Liver (tissue), 9 donors: Measurements from ENCODE around the gene C4orf46. TPM values are rescaled to one million over a fixed set of nuclear protein-coding genes. Genes with fewer than 3 reads are reported as not detected.

Experiments used
- DNase-seq: peaks from one replicate; pipeline ENCODE4 v3.0.0-alpha.2; 2017; ENCODE audit warnings: low spot score
- H3K27ac ChIP-seq, 2 donors: one replicate each; pipeline ENCODE4 v1.7.0; 2013; ENCODE audit warnings: inconsistent platforms in 2 of 2, low read length in 2 of 2, control low read depth in 1 of 2, low read depth in 1 of 2, mild to moderate bottlenecking in 1 of 2
- H3K27me3 ChIP-seq, 4 donors: one replicate each; pipeline versions ENCODE4 v1.6.1 to v1.7.0; 2013; ENCODE audit warnings: low read length in 3 of 4, inconsistent platforms in 1 of 4, mild to moderate bottlenecking in 1 of 4, moderate library complexity in 1 of 4; ENCODE audit not compliant: control insufficient read depth in 4 of 4, insufficient read depth in 4 of 4
- H3K36me3 ChIP-seq, 4 donors: one replicate each; pipeline versions ENCODE4 v1.6.1 to v1.7.0; 2013; ENCODE audit warnings: low read length in 3 of 4, mild to moderate bottlenecking in 3 of 4, low read depth in 1 of 4, moderate library complexity in 1 of 4; ENCODE audit not compliant: control insufficient read depth in 4 of 4, insufficient read depth in 3 of 4
- H3K4me1 ChIP-seq, 4 donors: one replicate each; pipeline versions ENCODE4 v1.6.1 to v1.7.0; 2013; ENCODE audit warnings: low read length in 3 of 4, mild to moderate bottlenecking in 3 of 4, moderate library complexity in 1 of 4; ENCODE audit not compliant: control insufficient read depth in 4 of 4, insufficient read depth in 4 of 4
- H3K4me3 ChIP-seq, 3 donors: one replicate each; pipeline versions ENCODE4 v1.6.1 to v1.7.0; 2013; ENCODE audit warnings: low read length in 3 of 3, control low read depth in 1 of 3, low read depth in 1 of 3, mild to moderate bottlenecking in 1 of 3
- H3K9ac ChIP-seq, 2 donors: one replicate each; pipeline ENCODE4 v1.7.0; 2013; ENCODE audit warnings: low read length in 2 of 2, mild to moderate bottlenecking in 2 of 2, moderate library complexity in 2 of 2, control low read depth in 1 of 2, low read depth in 1 of 2
- H3K9me3 ChIP-seq, 4 donors: one replicate each; pipeline versions ENCODE4 v1.6.1 to v1.7.0; 2013; ENCODE audit warnings: low read length in 3 of 4; ENCODE audit not compliant: control insufficient read depth in 4 of 4
- EGR1 ChIP-seq, 2 donors: IDR thresholded peaks; 2 replicates each; pipeline ENCODE4 v1.6.1; 2016 to 2018; ENCODE audit warnings: antibody characterized with exemption in 2 of 2, low read depth in 2 of 2
- FOXA1 ChIP-seq: IDR thresholded peaks from 2 replicates; pipeline ENCODE4 v1.6.1; 2016; ENCODE audit warnings: antibody characterized with exemption
- FOXA2 ChIP-seq: IDR thresholded peaks from 2 replicates; pipeline ENCODE4 v1.6.1; 2016; ENCODE audit warnings: antibody characterized with exemption
- GABPA ChIP-seq, 2 donors: IDR thresholded peaks in 1 of 2; conservative IDR thresholded peaks in 1 of 2; 2 replicates each; pipeline ENCODE4 v1.6.1; 2016; ENCODE audit warnings: antibody characterized with exemption in 2 of 2, mild to moderate bottlenecking in 1 of 2, moderate library complexity in 1 of 2
- HNF4A ChIP-seq, 2 donors: conservative IDR thresholded peaks; 2 replicates each; pipeline ENCODE4 v1.6.1; 2016; ENCODE audit warnings: antibody characterized with exemption in 2 of 2, mild to moderate bottlenecking in 2 of 2
- HNF4G ChIP-seq: IDR thresholded peaks from 2 replicates; pipeline ENCODE4 v1.6.1; 2016; ENCODE audit warnings: antibody characterized with exemption
- JUND ChIP-seq, 2 donors: IDR thresholded peaks; 2 replicates each; pipeline ENCODE4 v1.6.1; 2016; ENCODE audit warnings: antibody characterized with exemption in 2 of 2
- NR2F2 ChIP-seq: IDR thresholded peaks from 2 replicates; pipeline ENCODE4 v1.6.1; 2016; ENCODE audit warnings: antibody characterized with exemption
- RAD21 ChIP-seq, 2 donors: IDR thresholded peaks; 2 replicates each; pipeline ENCODE4 v1.6.1; 2016; ENCODE audit warnings: antibody characterized with exemption in 2 of 2, mild to moderate bottlenecking in 2 of 2
- RXRA ChIP-seq, 2 donors: IDR thresholded peaks; 2 replicates each; pipeline ENCODE4 v1.6.1; 2017 to 2018; ENCODE audit warnings: antibody characterized with exemption in 2 of 2, mild to moderate bottlenecking in 1 of 2
- SP1 ChIP-seq: IDR thresholded peaks from 2 replicates; pipeline ENCODE4 v1.6.1; 2018; ENCODE audit warnings: antibody characterized with exemption, mild to moderate bottlenecking
- TAF1 ChIP-seq: conservative IDR thresholded peaks from 2 replicates; pipeline ENCODE4 v1.6.1; 2016; ENCODE audit warnings: antibody characterized with exemption, mild to moderate bottlenecking
- YY1 ChIP-seq: IDR thresholded peaks from 2 replicates; pipeline ENCODE4 v1.6.1; 2016; ENCODE audit warnings: antibody characterized with exemption, mild to moderate bottlenecking
- WGBS: extraction: QIAGEN DNeasy Blood & Tissue Kit; methylation state at CpG from one replicate; pipeline ENCODE4 v1.1.7; 2013; 5-methylcytosine and 5-hydroxymethylcytosine counted together
- polyA plus RNA-seq, 2 donors: library from polyadenylated mRNA; stranded (reverse) in 1 of 2; unstranded in 1 of 2; fragments of 200-250 nt in 1 of 2; fragments of >200 nt in 1 of 2; fragmentation: Nextera tagmentation in 1 of 2; extraction: Ambion mirVana in 1 of 2; gene quantifications; one replicate each; pipeline versions ENCODE4 v1.2.1 to v1.2.3, GENCODE V29; 2013 to 2015
- total RNA-seq, 2 donors: library from RNA; depleted of rRNA; stranded (reverse); fragments of >200 nt; gene quantifications; one replicate each; pipeline ENCODE4 v1.2.3, GENCODE V29; 2014
- TF ChIP-seq, protein P1 (sequence below): IDR thresholded peaks from 2 replicates; pipeline ENCODE4 v1.6.1; 2016; ENCODE audit warnings: antibody characterized with exemption, mild to moderate bottlenecking
- TF ChIP-seq, protein P2 (sequence below): IDR thresholded peaks from 2 replicates; pipeline ENCODE4 v1.6.1; 2016; ENCODE audit warnings: antibody characterized with exemption
- TF ChIP-seq, protein P3 (sequence below): IDR thresholded peaks from 2 replicates; pipeline ENCODE4 v1.6.1; 2016; ENCODE audit warnings: antibody characterized with exemption
- TF ChIP-seq, protein P4 (sequence below): IDR thresholded peaks from 2 replicates; pipeline ENCODE4 v1.6.1; 2016; ENCODE audit warnings: antibody characterized with exemption
- TF ChIP-seq, protein P5 (sequence below): fragments of 150-350 bp; IDR thresholded peaks from 2 replicates; pipeline ENCODE4 v1.5.1; 2017; ENCODE audit warnings: improper control_type of control experiment, low read depth, low read length; ENCODE audit not compliant: missing input control
- donor health status: healthy.
- donor health status: healthy.
- donor health status: healthy.
- donor health status: healthy.
- donor health status: healthy.

C4orf46 gene
- total and polyA plus RNA-seq, 4 donors: 0.40 to 6.7 (median 1.3) TPM

DNA sequence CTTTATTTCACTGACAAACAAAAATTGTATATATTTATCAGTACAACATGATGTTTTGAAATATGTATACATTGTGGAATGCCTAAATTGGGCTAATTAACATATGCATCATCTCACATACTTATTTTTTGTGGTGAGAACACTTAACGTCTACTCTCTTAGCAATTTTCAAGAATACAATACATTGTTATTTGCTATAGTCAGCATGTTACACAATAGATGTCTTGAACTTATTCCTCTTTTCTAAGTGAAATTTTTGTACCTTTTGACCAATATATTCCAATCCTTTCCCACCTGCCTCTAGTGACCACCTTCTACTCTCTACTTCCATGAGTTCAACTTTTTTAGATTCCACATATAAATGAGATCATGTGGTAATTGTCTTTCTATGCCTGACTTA, 35.1 kb downstream of the C4orf46 start:
- Histone ChIP-seq H3K4me3 (no peak overlapping the region), H3K27me3 (no peaks in the 10 kb centered on the region), H3K9ac (no peak overlapping the region), H3K27ac (no peak overlapping the region), H3K4me1 (no peaks in the 10 kb centered on the region), H3K9me3 (no peaks in the 10 kb centered on the region), H3K36me3 (no peaks in the 10 kb centered on the region)
- WGBS: 80% methylated on average over 1 of the region's 1 CpG
- no peak for DNase-seq
- TF ChIP-seq HNF4A (conservative IDR thresholded peaks at IDR 0.05): no peak
- no peak for TF ChIP-seq EGR1 (IDR thresholded peaks at IDR 0.05; ENCODE audit: low read depth in 2 of 2)
- no peak for TF ChIP-seq FOXA1
- TF ChIP-seq JUND (IDR thresholded peaks at IDR 0.05): no peak
- no peak for TF ChIP-seq NR2F2
- no peak for TF ChIP-seq YY1
- no peak for TF ChIP-seq SP1
- TF ChIP-seq, protein P1, sequence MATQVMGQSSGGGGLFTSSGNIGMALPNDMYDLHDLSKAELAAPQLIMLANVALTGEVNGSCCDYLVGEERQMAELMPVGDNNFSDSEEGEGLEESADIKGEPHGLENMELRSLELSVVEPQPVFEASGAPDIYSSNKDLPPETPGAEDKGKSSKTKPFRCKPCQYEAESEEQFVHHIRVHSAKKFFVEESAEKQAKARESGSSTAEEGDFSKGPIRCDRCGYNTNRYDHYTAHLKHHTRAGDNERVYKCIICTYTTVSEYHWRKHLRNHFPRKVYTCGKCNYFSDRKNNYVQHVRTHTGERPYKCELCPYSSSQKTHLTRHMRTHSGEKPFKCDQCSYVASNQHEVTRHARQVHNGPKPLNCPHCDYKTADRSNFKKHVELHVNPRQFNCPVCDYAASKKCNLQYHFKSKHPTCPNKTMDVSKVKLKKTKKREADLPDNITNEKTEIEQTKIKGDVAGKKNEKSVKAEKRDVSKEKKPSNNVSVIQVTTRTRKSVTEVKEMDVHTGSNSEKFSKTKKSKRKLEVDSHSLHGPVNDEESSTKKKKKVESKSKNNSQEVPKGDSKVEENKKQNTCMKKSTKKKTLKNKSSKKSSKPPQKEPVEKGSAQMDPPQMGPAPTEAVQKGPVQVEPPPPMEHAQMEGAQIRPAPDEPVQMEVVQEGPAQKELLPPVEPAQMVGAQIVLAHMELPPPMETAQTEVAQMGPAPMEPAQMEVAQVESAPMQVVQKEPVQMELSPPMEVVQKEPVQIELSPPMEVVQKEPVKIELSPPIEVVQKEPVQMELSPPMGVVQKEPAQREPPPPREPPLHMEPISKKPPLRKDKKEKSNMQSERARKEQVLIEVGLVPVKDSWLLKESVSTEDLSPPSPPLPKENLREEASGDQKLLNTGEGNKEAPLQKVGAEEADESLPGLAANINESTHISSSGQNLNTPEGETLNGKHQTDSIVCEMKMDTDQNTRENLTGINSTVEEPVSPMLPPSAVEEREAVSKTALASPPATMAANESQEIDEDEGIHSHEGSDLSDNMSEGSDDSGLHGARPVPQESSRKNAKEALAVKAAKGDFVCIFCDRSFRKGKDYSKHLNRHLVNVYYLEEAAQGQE: no peak
- TF ChIP-seq, protein P2, sequence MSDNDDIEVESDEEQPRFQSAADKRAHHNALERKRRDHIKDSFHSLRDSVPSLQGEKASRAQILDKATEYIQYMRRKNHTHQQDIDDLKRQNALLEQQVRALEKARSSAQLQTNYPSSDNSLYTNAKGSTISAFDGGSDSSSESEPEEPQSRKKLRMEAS: no peak
- no peak for TF ChIP-seq RAD21 (IDR thresholded peaks at IDR 0.05)
- TF ChIP-seq FOXA2: no peak
- no peak for TF ChIP-seq RXRA (IDR thresholded peaks at IDR 0.05)
- TF ChIP-seq HNF4G: no peak
- TF ChIP-seq GABPA (IDR thresholded peaks at IDR 0.05 in 1 of 2, conservative IDR thresholded peaks at IDR 0.05 in 1 of 2): no peak
- no peak for TF ChIP-seq TAF1
- TF ChIP-seq, protein P3, sequence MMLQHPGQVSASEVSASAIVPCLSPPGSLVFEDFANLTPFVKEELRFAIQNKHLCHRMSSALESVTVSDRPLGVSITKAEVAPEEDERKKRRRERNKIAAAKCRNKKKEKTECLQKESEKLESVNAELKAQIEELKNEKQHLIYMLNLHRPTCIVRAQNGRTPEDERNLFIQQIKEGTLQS: no peak
- TF ChIP-seq, protein P4, sequence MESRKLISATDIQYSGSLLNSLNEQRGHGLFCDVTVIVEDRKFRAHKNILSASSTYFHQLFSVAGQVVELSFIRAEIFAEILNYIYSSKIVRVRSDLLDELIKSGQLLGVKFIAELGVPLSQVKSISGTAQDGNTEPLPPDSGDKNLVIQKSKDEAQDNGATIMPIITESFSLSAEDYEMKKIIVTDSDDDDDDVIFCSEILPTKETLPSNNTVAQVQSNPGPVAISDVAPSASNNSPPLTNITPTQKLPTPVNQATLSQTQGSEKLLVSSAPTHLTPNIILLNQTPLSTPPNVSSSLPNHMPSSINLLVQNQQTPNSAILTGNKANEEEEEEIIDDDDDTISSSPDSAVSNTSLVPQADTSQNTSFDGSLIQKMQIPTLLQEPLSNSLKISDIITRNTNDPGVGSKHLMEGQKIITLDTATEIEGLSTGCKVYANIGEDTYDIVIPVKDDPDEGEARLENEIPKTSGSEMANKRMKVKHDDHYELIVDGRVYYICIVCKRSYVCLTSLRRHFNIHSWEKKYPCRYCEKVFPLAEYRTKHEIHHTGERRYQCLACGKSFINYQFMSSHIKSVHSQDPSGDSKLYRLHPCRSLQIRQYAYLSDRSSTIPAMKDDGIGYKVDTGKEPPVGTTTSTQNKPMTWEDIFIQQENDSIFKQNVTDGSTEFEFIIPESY: no peak

DNA sequence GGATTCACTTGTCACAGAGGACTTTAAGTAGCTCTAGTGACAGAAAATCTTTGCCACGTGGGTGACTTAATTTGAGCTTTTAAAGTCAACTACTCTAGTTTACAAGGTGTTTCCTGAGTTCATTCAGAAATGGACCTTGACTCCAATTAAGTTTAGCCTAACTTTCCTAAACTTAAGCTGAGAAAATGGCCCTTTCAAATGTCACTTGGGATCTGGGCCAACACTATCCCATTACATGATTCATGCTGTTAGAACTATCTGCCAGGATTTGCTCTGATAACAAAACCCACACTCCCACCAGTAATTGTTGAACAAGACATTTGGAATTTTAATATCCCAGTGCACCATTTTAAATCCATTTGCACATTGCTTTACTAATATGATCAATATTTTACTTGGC, 40.8 kb downstream of the C4orf46 start:
- no peak overlapping the region for H3K4me3 ChIP-seq
- no peaks in the 10 kb centered on the region for H3K4me1 ChIP-seq
- no peaks in the 10 kb centered on the region for H3K27me3 ChIP-seq
- no peaks in the 10 kb centered on the region for H3K9me3 ChIP-seq
- no peak overlapping the region for H3K27ac ChIP-seq
- no peaks in the 10 kb centered on the region for H3K36me3 ChIP-seq
- TF ChIP-seq SP1: no peak
- no peak for TF ChIP-seq FOXA2
- TF ChIP-seq, protein P5, sequence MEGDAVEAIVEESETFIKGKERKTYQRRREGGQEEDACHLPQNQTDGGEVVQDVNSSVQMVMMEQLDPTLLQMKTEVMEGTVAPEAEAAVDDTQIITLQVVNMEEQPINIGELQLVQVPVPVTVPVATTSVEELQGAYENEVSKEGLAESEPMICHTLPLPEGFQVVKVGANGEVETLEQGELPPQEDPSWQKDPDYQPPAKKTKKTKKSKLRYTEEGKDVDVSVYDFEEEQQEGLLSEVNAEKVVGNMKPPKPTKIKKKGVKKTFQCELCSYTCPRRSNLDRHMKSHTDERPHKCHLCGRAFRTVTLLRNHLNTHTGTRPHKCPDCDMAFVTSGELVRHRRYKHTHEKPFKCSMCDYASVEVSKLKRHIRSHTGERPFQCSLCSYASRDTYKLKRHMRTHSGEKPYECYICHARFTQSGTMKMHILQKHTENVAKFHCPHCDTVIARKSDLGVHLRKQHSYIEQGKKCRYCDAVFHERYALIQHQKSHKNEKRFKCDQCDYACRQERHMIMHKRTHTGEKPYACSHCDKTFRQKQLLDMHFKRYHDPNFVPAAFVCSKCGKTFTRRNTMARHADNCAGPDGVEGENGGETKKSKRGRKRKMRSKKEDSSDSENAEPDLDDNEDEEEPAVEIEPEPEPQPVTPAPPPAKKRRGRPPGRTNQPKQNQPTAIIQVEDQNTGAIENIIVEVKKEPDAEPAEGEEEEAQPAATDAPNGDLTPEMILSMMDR: no peak
- TF ChIP-seq EGR1 (IDR thresholded peaks at IDR 0.05; ENCODE audit: low read depth in 2 of 2): no peak
- TF ChIP-seq HNF4G: no peak
- no peak for TF ChIP-seq FOXA1
- no peak for TF ChIP-seq NR2F2
- TF ChIP-seq YY1: no peak
- TF ChIP-seq, protein P3: no peak
- no peak for TF ChIP-seq RAD21 (IDR thresholded peaks at IDR 0.05)
- TF ChIP-seq, protein P2: no peak
- no peak for TF ChIP-seq RXRA (IDR thresholded peaks at IDR 0.05)
- no peak for TF ChIP-seq GABPA (IDR thresholded peaks at IDR 0.05 in 1 of 2, conservative IDR thresholded peaks at IDR 0.05 in 1 of 2)
- TF ChIP-seq HNF4A (conservative IDR thresholded peaks at IDR 0.05): no peak
- 38% methylated on average over 1 of the region's 1 CpG for WGBS
- DNase-seq: no peak
- H3K9ac ChIP-seq: no peak overlapping the region
